Activated CD8-positive, alpha-beta memory T cell treated with anti-CD3 and anti-CD28 coated beads, Interleukin-2, amount 50 U/mL, for 1 hour (primary cell): Measurements from ENCODE around the gene SLC7A6.

Source experiments
- DNase-seq: peaks from one replicate; pipeline ENCODE4 v3.0.0-alpha.2; 2020; ENCODE audit errors: extremely low read depth

Gene SLC7A6

GRCh38 chr16:68345958-68346635, 81.8 kb downstream of the SLC7A6 start:
- DNase-seq, result no peak

GRCh38 chr16:68346892-68347480, 82.7 kb downstream of the SLC7A6 start:
- no peak for DNase-seq

GRCh38 chr16:68347605-68348004, 83.3 kb downstream of the SLC7A6 start:
- DNase-seq, result no peak

DNA sequence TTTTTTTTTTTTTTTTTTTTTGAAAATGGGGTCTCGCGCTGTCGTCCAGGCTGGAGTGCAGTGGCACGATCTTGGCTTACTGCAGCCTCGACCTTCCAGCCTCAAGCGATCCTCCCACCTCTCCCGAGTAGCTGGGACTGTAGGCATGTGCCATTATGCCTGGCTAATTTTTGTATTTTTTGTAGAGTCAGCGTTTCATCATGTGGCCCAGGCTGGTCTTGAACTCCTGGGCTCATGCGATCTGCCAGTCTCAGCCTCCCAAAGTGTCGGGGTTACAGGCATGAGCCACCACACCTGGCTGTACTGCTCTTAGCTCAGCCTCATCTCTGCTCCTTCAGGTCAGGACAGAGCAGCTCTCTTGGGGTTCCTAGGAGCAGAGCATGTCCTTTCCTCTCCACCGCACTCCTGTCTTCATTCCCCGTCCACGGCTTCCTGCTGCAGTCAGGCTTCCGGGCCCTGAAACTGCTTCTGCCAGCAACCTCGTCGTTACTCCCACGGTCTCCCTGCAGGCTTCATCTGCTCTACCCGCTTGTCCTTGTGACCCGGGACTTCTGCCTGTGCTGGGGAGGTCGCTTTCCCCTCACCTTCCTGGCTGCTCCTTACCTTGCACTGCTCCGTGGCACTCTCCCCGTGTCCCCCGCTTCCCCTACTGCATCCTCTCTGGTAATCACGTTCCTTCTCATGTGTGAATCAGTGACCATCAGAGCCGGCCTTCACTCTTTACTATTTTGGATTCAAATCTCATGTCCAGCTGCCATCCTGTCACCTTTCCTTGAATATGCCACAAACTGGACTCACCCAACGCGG, 84.5 kb downstream of the SLC7A6 start:
- no peak for DNase-seq

GRCh38 chr16:68349838-68350410, 85.6 kb downstream of the SLC7A6 start:
- no peak for DNase-seq

DNA sequence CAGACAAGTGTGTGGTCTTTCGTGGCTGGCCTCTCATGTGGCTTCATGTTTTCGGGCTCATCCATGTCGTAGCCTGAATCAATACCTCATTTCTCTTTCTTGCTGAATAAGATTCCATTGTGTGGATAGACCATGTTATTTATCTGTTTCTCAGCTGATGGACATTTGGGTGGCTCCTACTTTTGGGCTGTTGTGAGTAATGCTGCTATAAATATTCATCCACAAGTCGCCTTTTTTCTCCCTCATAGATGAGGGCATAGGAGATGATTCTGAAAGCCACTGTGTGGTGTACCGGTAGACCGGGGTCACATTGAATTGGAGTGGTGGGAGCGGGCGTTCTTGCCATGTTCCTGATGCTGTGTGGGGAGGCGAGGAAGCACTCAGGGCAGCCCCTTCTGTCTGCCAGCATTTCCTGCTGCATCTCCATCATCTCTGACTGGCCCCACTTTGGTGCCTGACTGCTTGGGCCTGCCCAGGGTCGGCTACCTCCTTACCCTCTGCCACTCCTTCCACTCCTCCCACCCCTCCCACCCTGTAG, 86.6 kb downstream of the SLC7A6 start:
- no peak for DNase-seq
